A549 (cell line): ENCODE measurements around the gene DHX38.

Source experiments
- E2F6 ChIP-seq: IDR thresholded peaks from 2 replicates; pipeline ENCODE4 v1.6.1; 2012; ENCODE audit warnings: low read depth, borderline replicate concordance
- MAFK ChIP-seq: fragments of 450-650 bp; IDR thresholded peaks from 2 replicates; pipeline ENCODE4 v1.6.1; 2014; ENCODE audit not compliant: partially characterized antibody
- POLR2A ChIP-seq: IDR thresholded peaks from 2 replicates; pipeline ENCODE4 v1.6.1; 2012; ENCODE audit warnings: mild to moderate bottlenecking, low read length

GRCh38 chr16:72092832-72093447, 707 bp upstream of the DHX38 start:
- TF ChIP-seq E2F6 = no peak
- no peak for TF ChIP-seq MAFK
- TF ChIP-seq POLR2A = no peak
